ENCODE results near the gene NDUFB1. TPM values are rescaled to one million over a fixed set of nuclear protein-coding genes. Genes with fewer than 3 reads are reported as not detected.

NDUFB1 gene
- total RNA-seq, 1 experiment from 2014 or later: 115 TPM

- Mint-ChIP-seq H3K27me3 (ENCODE audit: insufficient read depth, unreplicated experiment) (no peaks in the 10 kb centered on the region), H3K4me1 (ENCODE audit: low read depth, unreplicated experiment) (no peaks in the 10 kb centered on the region), H3K4me3 (ENCODE audit: unreplicated experiment) (no peak overlapping the region), H3K36me3 (ENCODE audit: insufficient read depth, unreplicated experiment) (peaks cover 74% of the 10 kb centered on the region), H3K9me3 (ENCODE audit: unreplicated experiment) (peaks cover 10% of the 10 kb centered on the region), H3K27ac (ENCODE audit: unreplicated experiment) (no peak overlapping the region)
- Histone ChIP-seq H3K4me3 (ENCODE audit: low read depth, low read length) (no peak overlapping the region), H3K9me3 (no peaks in the 10 kb centered on the region), H3K36me3 (ENCODE audit: control insufficient read depth, insufficient read depth, low read length) (no peaks in the 10 kb centered on the region; the same call in 1 of the 2 replicates), H3K27me3 (replicated peaks; ENCODE audit: control insufficient read depth, insufficient read depth, low read length) (no peaks in the 10 kb centered on the region), H3K4me1 (no peaks in the 10 kb centered on the region)
- BruUV-seq (replicated peaks): no TSS peak
- ChIA-PET POLR2A (no interaction called here), CTCF (no interaction called here)
- TF ChIP-seq CTCF (IDR thresholded peaks at IDR 0.05; ENCODE audit: insufficient read depth in 1 of 2, low read depth in 1 of 2, low read length in 1 of 2, severe bottlenecking in 1 of 2, unreplicated experiment in 1 of 2): no peak
- intact Hi-C loops (cut with micrococcal nuclease; ENCODE audit: unreplicated experiment): no loop called here
- no peak for DNase-seq
These were observed 39.1 kb upstream of the NDUFB1 start for GRCh38 chr14:92160619-92161018.

- Mint-ChIP-seq H3K4me3 (ENCODE audit: unreplicated experiment) (no peak overlapping the region), H3K9me3 (ENCODE audit: unreplicated experiment) (no peaks in the 10 kb centered on the region), H3K36me3 (ENCODE audit: insufficient read depth, unreplicated experiment) (peaks cover 58% of the 10 kb centered on the region), H3K27me3 (ENCODE audit: insufficient read depth, unreplicated experiment) (no peaks in the 10 kb centered on the region), H3K4me1 (ENCODE audit: low read depth, unreplicated experiment) (no peaks in the 10 kb centered on the region), H3K27ac (ENCODE audit: unreplicated experiment) (no peak overlapping the region)
- Histone ChIP-seq H3K9me3 (no peaks in the 10 kb centered on the region), H3K36me3 (ENCODE audit: control insufficient read depth, insufficient read depth, low read length) (no peaks in the 10 kb centered on the region), H3K4me3 (ENCODE audit: low read depth, low read length) (no peak overlapping the region), H3K4me1 (no peaks in the 10 kb centered on the region), H3K27me3 (replicated peaks; ENCODE audit: control insufficient read depth, insufficient read depth, low read length) (no peaks in the 10 kb centered on the region)
- no peak for DNase-seq
- intact Hi-C loops (cut with micrococcal nuclease; ENCODE audit: unreplicated experiment): no loop called here
- ChIA-PET CTCF (no interaction called here), POLR2A (no interaction called here)
- no peak for TF ChIP-seq CTCF (IDR thresholded peaks at IDR 0.05; ENCODE audit: insufficient read depth in 1 of 2, low read depth in 1 of 2, low read length in 1 of 2, severe bottlenecking in 1 of 2, unreplicated experiment in 1 of 2)
- BruUV-seq (replicated peaks): no TSS peak
These were observed 32.9 kb upstream of the NDUFB1 start for GRCh38 chr14:92154283-92154942.

- H3K36me3 ChIP-seq (ENCODE audit: control insufficient read depth, insufficient read depth, low read length): no peaks in the 10 kb centered on the region
- H3K27ac Mint-ChIP-seq (ENCODE audit: unreplicated experiment): no peak overlapping the region
- H3K9me3 Mint-ChIP-seq (ENCODE audit: unreplicated experiment): no peaks in the 10 kb centered on the region
- intact Hi-C loops (cut with micrococcal nuclease; ENCODE audit: unreplicated experiment): no loop called here
- no peak for TF ChIP-seq CTCF (IDR thresholded peaks at IDR 0.05; ENCODE audit: insufficient read depth in 1 of 2, low read depth in 1 of 2, low read length in 1 of 2, severe bottlenecking in 1 of 2, unreplicated experiment in 1 of 2)
- H3K27me3 ChIP-seq (replicated peaks; ENCODE audit: control insufficient read depth, insufficient read depth, low read length): no peaks in the 10 kb centered on the region
- no peak for DNase-seq
- BruUV-seq (replicated peaks): no TSS peak
- no peaks in the 10 kb centered on the region for H3K9me3 ChIP-seq
- H3K4me1 Mint-ChIP-seq (ENCODE audit: low read depth, unreplicated experiment): no peaks in the 10 kb centered on the region
- ChIA-PET POLR2A (no interaction called here), CTCF (no interaction called here)
- no peaks in the 10 kb centered on the region for H3K4me1 ChIP-seq
- no peak overlapping the region for H3K4me3 Mint-ChIP-seq (ENCODE audit: unreplicated experiment)
- no peaks in the 10 kb centered on the region for H3K27me3 Mint-ChIP-seq (ENCODE audit: insufficient read depth, unreplicated experiment)
- H3K4me3 ChIP-seq (ENCODE audit: low read depth, low read length): no peak overlapping the region
- peaks cover 51% of the 10 kb centered on the region for H3K36me3 Mint-ChIP-seq (ENCODE audit: insufficient read depth, unreplicated experiment)
These were observed 32.1 kb upstream of the NDUFB1 start for GRCh38 chr14:92153581-92153980.

All from Caco-2 (cell line).